NCI-H446 (cell line): ENCODE data around the gene PNMT.
A peak's percentile ranks its signal among the peaks of the same experiment; 100 is the strongest.

Source experiments
- DNase-seq, 2 experiments: peaks; one replicate each; lab custom pipeline; 2025; lab: John Stamatoyannopoulos, UW

The PNMT gene

DNA sequence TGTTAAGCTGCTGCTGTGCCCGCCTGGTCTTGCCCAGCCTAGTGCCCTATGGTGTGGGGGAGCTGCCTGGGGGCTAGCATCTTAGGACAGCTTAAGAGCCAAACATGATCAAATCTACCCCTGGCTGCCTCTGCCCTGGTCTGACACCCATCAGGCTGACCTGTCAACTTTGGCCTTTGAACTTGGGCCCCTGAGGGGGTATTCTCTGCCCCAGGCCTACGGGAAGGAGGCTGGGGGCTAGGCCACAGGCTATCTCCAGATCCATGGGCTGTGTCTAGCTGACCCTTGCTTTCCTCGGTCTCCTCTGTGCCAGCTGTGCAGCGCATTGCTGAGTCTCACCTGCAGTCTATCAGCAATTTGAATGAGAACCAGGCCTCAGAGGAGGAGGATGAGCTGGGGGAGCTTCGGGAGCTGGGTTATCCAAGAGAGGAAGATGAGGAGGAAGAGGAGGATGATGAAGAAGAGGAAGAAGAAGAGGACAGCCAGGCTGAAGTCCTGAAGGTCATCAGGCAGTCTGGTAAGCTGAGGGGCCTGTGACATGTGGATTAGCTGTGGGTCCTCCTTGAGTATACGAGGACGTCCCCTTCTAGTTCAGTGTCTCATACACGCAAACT is 34.6 kb upstream of the PNMT start:
- DNase-seq: no peak

DNA sequence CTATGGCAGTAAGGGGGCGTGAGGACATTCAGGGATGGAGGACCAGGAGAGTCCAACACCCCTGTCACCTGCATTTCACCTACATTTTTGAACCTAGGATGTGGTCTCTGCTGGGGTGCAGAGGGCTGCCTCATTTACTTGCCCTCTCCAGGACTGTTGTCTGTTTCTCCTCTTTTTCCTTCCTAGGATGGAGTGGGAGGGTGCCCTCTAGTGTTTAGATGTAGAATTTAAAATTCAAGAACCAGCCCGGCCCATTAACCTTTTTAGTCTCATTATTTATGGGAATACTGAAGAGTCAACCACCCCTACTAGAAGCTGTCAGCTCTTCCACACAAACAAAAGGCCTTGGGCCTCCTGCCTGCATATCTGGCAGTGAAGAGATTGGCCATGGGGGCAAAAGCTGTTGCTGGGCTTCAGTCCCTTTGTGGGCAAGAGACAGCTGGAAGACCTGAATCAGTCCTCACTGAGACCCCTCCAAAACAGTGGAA is 33.8 kb upstream of the PNMT start:
- DNase-seq: peak; percentile 26 to 49

DNA sequence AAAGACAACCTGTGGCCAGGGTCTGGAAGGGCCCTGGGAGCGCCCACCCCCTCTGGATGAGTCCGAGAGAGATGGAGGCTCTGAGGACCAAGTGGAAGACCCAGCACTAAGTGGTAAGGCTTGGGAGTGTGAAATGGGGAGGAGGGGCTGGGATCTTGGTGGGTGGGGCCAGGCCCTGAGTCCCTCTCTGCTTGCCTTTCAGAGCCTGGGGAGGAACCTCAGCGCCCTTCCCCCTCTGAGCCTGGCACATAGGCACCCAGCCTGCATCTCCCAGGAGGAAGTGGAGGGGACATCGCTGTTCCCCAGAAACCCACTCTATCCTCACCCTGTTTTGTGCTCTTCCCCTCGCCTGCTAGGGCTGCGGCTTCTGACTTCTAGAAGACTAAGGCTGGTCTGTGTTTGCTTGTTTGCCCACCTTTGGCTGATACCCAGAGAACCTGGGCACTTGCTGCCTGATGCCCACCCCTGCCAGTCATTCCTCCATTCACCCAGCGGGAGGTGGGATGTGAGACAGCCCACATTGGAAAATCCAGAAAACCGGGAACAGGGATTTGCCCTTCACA is 32.6 kb upstream of the PNMT start:
- DNase-seq: no peak

DNA sequence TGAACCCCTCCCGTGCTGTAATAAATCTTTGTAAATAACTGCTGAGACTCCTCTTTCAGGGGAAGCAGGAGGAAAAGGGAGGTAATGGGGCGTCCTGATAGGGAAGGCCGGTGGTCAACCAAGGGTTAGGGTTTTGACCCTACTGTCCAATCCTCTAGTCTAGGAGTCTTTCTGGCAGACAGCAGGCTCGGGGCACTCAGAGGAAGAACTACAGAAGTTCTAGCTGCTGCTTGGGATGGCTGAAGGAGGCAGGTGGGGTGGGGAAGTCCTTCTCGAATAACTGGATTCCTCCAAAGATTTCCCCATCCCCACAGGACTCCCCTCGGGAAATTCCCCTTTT is 31.7 kb upstream of the PNMT start:
- DNase-seq: no peak

DNA sequence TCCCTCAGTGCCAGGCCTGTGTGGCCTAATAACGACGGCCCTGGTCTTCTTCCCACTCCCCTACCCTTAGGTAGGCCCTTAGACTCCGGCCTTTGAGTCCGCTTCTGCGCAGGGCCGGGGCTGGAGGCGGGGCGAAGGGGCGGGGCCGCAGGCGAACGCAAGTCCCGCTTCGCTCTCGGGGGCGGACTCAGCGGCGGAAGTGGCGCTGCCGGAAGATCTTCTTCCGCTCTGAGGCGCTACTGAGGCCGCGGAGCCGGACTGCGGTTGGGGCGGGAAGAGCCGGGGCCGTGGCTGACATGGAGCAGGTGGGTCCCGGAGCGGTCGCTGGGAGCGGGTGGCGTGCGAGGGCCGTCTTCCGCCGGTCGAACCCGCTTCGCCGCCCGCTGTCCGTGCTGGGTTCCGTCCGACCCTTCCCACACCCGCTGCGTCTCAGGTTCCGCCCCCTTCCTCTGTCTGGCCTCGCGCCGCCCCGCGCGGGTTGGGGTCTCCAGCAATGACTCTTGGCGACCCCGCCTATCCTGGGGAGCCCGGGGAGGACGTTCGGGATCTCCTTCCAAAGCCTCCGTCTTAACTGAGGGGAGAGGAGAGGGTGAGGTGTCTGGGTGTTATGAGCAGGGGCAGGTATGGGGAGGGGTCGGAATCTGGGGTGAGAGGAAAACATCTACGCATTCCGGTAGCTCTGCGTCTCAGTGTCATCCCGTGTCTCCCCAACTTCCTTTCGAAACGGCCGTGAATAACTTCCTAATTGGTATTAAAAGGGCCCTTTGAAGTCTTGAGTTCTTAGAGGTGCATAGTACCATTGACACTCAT is 31.1 kb upstream of the PNMT start, which contains the start of gene STARD3:
TSS of gene STARD3 (plus strand) at position 218 of the 810 bp plus-strand sequence. CDS start 16,388 bp downstream, outside the sequence.
- peak; percentile 30 to 85 for DNase-seq

DNA sequence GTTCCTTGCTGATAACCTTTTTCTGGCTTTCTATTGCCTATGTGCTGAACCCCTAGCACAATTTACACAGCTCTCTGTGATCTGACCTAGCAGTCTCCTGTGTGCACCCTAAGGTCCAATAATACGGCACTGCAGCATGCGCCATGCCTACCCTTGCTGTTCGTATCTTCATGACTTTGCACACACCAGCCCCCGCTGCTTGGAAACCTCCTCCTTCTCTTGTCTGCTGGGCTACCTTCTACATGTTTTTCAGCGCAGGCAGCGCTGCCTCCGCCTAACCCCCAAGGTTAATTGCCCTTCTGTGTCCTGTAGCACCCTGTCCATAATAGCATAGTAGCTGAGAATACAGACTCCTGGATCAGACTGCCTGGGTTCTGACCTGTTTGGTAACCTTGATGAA is 29.9 kb upstream of the PNMT start:
- no peak for DNase-seq

DNA sequence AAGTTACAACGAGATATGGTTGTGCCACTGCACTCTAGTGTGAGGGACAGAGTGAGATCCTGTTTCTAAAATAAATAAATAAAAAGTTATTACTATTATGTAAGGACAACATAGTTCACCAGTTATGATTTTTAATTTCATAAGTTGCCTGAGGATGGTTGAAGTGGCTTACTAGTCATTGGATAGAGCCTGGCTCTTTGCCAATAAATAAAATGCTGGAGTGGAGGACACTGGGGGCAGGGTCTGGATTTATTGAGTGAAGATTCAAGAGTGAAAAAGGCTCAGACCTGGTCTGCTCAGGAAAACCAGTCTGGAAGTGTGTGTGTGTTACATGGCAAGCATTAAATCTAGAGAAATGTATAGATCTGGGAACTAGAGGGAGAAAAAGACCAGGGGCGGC is 29.2 kb upstream of the PNMT start:
- no peak for DNase-seq

DNA sequence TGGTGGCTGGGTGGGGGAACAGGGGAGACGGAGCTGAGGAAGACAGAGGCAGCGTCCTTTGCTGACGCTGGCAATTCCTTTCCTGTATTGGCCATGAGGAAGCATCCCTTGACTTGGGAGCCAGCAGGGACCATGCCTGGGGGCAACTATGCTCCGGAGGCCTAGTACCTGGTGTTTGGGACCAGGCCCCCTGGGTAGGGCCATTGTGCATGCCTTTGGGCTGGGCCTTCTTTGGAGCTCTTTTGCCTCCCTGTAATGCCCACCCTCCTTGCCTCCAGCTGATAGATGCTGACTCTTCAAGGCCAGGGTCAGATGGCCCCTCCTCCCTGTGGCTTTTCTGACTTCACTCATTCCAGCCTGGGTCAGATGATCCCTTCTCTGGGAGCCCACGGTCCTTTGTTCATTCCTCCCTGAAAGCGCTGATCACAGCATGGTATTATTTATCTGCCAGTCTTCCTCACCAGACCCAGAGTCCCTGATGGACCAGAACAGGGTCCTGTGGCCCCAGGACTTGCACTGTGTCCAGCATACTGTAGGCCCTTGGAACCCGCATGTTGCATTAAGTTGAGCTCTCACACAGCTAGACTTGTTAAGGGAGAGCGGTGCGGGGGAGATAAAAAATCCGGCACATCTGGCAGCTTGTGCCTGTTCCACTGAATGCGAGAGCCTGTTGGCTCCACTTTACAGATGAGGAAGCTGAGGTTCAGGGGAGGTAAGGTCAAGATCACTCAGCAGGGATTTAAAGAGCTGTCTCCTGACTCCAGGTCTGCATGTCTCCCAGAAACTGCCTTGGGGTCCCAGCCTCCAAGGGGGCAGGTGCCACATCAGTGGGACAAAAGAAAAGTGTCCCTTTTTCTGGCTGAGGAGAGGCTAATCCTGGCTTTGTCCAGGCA is 28.4 kb upstream of the PNMT start:
- no peak for DNase-seq

DNA sequence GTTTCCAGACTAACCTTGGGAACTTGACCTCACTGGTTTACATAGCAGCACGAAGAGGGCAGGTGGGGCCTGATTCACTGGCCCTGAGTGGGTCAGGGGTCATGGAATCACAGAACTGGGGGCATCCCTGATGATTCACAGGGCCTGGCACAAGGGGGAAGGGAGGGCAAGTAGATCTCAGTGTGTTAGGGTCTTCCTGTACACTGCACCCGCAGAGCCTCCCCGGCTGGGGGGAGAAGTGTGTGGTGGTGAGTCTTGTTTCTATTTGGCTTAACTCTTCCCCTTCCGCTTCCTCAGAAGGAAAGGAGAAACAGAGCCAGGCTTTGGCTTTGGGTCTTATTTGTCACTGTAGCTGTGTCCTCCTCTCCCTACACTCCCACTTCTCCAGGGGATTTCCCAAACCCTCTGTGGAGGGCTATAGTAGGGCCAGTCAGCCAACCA is 27.6 kb upstream of the PNMT start:
- no peak for DNase-seq

DNA sequence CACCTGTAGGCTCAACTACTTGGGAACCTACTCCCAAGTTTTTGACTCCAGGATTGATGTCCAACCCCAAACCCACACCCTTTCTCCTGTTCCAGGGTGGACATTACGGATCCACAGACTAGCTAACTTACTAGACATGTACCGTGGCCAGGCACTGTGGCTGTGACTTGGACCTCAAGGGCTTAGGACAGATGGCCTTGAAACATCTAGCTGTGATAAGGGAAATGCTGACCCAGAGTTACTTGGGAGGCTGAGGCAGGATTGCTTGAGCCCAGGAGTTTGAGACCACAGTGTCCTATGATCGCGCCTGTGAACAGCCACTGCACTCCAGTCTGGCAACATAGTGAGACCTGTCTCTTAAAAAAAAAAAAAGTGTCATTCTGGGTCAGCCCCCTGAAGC is 27.2 kb upstream of the PNMT start:
- DNase-seq: no peak

DNA sequence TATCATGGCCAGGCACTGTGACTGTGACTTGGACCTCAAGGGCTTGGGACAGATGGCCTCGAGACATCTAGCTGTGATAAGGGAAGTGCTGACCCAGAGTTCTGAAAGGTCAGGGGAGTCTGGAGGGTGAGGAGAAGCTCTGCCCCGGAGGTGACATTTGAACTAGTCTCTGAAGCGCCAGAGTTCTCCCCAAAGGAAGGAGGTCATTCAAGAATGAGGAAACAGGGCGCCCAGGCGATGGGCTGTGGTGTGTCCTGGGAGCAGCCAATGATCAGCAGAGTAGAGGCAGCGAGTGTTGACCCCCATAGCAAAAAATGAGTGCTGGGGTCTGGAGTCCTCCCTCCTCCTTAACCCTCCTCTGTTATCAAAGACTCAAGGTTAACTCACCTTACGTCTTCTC is 26.4 kb upstream of the PNMT start:
- no peak for DNase-seq

DNA sequence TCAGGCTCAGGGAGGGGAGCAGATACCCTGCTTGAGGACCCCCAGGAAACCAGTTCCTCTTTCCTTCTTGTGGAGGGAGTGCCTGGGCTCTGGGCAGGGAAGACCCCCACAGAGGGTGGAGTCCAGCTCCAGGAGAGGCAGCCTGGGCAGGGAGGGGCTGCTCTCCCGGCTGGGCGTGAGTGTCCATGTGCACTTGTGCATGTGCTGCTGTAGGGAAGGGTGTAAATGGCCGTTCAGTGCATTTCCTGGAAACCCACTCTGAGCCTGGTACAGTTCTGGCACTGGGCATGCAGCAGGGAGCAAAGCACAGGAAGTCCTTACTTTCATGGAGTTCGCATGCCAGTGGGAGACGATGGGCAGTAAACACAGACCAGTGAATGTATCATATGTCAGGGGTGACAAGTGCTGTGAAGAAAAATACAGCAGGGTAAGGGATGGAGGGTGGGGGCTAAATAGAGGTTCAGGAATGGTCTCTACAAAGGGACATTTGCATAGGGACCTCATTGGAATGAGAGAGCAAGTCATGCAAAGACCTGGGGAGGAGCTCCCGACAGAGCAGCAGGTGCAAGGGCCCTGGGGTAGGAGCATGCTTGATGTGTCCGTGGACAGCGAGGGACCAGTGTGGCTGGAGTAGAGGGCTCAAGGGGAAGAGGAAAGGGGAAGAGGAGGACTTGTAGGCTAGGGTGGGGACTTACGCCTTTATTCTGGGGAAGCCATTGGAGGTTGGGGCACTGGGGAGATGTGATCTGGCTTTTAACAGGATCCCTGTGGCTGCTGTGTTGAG is 25.8 kb upstream of the PNMT start:
- DNase-seq: no peak

DNA sequence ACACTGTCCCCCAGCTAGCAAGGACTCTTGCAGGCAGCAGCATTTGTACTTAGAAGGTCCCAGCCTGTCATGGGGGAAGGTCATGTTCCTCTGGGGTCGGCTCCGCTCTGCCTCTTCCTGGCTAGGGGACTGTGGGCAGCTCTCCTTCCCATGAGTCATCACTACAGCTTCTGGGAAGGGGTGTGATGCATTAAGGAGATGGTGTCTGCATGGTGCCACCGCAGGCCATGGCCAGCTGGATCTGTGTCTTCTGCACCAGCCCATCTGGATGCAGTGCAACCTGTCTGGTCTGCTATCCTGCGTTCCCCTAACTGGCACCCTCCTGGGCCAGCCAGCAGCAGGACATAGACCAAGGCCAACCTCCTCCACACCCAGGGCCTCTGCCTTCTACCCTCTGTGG is 25.0 kb upstream of the PNMT start:
- no peak for DNase-seq

DNA sequence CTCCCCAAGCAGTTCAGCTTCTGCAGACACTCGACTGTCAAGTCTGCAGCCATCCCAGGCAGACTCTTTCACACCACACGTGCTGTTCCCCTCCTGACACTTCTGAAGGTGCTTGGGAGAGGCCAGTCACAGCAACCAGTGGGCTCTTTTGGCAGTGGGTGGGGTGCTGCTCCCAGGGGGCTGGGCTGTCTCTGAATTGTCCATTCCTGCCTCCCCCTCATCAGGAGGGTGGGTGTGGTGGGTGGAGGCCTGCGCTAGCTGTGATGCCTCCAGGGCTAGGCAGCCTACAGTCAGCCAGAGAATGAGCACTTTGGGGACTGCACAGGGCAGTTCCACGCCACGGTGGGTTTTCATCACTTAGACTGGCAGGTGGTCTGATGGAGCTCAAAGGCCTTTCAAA is 21.0 kb upstream of the PNMT start:
- no peak for DNase-seq

DNA sequence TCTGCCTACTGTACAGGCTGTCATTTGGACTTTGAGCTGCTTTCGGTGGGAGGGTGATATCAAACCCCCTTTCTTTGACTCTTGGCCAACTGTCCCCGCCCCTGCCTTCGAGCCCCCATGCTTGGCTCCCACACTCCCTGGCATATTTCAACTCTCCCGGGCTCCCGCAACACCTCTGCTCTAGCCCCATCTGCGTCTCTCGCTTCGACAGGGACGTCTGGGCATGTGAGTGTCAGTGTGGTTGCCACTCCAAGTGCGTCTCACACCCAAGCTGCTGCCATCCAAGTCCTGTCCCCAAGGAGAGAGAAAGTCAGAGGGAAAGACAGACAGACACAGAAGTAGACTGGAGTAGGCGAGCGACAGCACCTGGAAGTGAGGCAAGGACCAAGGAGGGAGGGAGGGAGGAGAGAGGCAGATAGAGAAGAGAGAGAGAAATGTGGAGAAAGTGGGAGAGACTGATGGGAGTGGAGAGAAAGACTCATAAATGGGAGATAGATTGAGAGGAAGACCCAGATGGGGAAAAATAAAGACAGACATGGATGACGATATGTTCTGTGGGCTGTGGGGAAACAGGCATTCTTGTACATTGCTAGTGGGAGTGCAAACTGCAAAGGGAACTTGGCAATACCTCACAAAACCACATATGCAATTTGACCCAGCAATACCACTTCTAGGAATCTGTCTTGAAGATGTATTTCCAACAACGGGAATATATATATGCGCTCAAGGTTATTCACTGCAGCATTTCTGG is 19.5 kb upstream of the PNMT start:
- no peak for DNase-seq

DNA sequence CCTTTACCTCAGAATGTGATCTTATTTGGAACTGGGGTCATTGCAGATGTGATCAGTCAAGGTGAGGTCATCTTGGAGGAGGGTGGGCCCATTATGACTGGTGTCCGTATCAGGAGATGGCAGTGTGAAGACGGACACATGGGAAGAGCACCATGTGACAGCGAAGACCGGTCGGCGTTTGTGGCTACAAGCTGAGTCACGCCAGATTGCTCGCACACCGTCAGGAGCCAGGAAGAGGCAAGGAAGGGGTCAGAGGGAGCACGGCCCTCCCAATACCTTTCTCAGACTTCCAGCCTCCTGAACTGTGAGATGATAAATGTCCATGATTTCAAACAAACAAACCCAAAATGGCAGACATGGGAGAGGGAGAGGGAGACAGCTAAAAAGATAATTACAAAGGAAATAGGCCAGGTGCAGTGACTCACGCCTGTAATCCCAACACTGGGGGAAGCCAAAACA is 18.1 kb upstream of the PNMT start:
- no peak for DNase-seq

DNA sequence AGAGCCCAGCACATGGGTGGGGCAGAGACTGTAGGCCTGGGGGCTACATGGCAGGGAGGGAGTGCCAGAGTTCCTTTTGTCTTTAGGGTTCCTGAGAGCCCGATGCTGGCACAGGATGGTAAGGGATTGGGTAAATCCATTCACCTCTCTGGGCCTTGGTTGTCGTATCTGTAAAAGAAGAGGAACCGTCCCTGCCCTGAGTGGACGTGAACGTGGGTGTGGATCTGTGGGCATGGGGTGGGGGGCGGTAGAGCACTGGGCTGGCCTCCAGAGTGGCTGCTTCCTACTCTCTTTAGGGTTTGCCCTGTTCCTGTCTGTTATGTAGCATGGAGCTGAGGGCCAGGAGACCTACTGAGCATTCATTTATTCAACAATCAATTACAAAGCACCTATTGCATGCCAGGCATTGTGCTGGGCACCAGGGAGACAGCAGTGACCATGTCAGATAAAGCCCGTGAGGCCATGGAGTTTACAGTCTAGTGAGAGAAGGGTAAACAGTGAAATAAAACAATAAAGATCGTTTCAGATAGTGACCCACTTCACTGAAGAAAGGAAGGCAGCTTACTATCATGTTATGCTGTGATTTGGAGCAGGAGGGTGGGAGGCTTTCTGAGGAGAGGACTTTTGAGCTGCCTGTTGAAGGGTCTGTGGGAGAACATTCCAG is 16.2 kb upstream of the PNMT start:
- no peak for DNase-seq

DNA sequence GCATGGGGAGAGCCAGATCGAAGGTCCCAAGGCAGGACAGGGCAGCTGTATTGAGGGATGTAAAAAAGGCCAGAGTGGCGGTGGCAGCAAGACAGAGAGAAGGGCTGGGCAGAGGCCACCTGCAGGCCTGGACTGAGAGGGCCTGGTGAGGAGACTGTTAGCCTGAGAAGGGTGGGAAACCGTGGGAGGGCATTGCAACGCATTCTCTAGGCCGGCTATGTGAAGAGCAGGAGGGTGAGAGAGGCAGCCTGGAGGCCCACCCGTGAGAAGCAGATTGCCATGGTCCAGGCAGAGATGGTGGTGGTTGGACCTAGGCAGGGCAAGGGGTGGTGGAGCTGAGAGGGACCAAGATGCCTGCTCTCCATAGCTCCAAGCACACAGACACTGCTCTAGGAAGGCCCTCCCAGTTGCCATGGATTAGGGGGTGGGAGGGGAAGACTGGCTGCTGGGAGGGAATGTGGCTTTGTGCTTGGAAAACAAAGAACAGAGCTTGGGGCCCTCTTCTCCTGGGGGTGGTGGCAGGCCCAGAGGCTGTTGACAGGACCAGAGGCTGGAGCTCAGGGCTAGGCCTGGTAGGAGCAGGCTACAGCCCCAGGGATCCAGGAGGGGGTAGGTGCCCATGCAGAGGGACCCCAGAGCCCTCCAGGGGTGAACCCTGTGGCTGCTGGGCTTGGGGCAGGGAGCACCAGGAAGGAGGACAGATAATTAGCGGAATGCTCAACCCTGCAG is 15.5 kb upstream of the PNMT start:
- no peak for DNase-seq

DNA sequence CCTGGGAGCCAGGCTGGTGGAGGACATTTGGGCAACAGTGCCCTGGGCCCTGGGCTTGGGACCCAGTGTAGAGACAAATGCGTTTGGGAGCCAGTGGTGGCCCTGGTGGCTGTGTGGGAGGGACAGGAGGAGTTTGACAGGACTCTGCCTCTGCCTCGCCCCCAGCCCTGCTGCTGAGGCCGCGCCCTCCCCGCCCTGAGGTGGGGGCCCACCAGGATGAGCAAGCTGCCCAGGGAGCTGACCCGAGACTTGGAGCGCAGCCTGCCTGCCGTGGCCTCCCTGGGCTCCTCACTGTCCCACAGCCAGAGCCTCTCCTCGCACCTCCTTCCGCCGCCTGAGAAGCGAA is 15.0 kb upstream of the PNMT start:
- DNase-seq: no peak
